HepG2 (cell line): ENCODE measurements around the gene SART1. TPM values are rescaled to one million over a fixed set of nuclear protein-coding genes. Genes with fewer than 3 reads are reported as not detected.

Experiments
- AGO2 ChIP-seq: fragments of 200-400 bp; formaldehyde crosslinking; optimal IDR thresholded peaks from 2 replicates; pipeline ENCODE3; 2017; ENCODE audit warnings: mild to moderate bottlenecking, low read depth, low read length, moderate library complexity
- ARNTL ChIP-seq: sonication (generic); formaldehyde crosslinking; IDR thresholded peaks from 2 replicates; pipeline ENCODE4 v1.4.0; 2020; ENCODE audit warnings: mild to moderate bottlenecking, missing genetic modification reagents
- CEBPB ChIP-seq: IDR thresholded peaks from 2 replicates; pipeline ENCODE4 v1.6.1; 2011; ENCODE audit warnings: low read depth, low read length, improper control_type of control experiment, borderline replicate concordance
- ETV5 ChIP-seq: IDR thresholded peaks from 2 replicates; pipeline ENCODE4 v1.6.1; 2018; ENCODE audit warnings: missing biosample characterization, missing genetic modification reagents, inconsistent platforms, borderline replicate concordance
- FOXK1 ChIP-seq: sonication (generic); formaldehyde crosslinking; IDR thresholded peaks from 2 replicates; pipeline ENCODE4 v1.4.0; 2020; ENCODE audit warnings: low read depth, missing genetic modification reagents, borderline replicate concordance
- KDM6A ChIP-seq: IDR thresholded peaks from 2 replicates; pipeline ENCODE4 v1.6.1; 2016; ENCODE audit warnings: low read depth
- LCORL ChIP-seq, 2 experiments: fragments of 450-650 bp in 1 of 2; sonication (generic) in 1 of 2; formaldehyde crosslinking in 1 of 2; IDR thresholded peaks; 2 replicates each; pipeline versions ENCODE4 v1.5.0 to v1.6.1; 2017 to 2020; ENCODE audit warnings: antibody characterized with exemption in 1 of 2, missing genetic modification reagents in 1 of 2
- MAFG ChIP-seq: sonication (generic); formaldehyde crosslinking; IDR thresholded peaks from 2 replicates; pipeline ENCODE4 v1.5.1; 2020; ENCODE audit warnings: mild to moderate bottlenecking, missing genetic modification reagents
- MIER3 ChIP-seq: IDR thresholded peaks from 2 replicates; pipeline ENCODE4 v1.6.1; 2016; ENCODE audit warnings: missing compliant biosample characterization, borderline replicate concordance
- PLRG1 ChIP-seq: fragments of 450-650 bp; conservative IDR thresholded peaks from 2 replicates; pipeline ENCODE4 v1.6.1; 2016
- POLR2AphosphoS2 ChIP-seq: IDR thresholded peaks from 2 replicates; pipeline ENCODE4 v1.6.1; 2011; ENCODE audit warnings: low read depth, low read length, improper control_type of control experiment
- RARG ChIP-seq: sonication (generic); formaldehyde crosslinking; IDR thresholded peaks from 2 replicates; pipeline ENCODE4 v1.4.0; 2020; ENCODE audit warnings: low read depth, mild to moderate bottlenecking, missing genetic modification reagents
- TBX2 ChIP-seq: sonication (generic); formaldehyde crosslinking; IDR thresholded peaks from 2 replicates; pipeline ENCODE4 v1.5.0; 2020; ENCODE audit warnings: missing genetic modification reagents, mild to moderate bottlenecking, borderline replicate concordance
- ZC3H13 ChIP-seq: sonication (generic); formaldehyde crosslinking; IDR thresholded peaks from 2 replicates; pipeline ENCODE4 v1.8.1; 2023; ENCODE audit warnings: mild to moderate bottlenecking, missing genetic modification reagents, moderate library complexity
- ZHX1 ChIP-seq: sonication (generic); formaldehyde crosslinking; IDR thresholded peaks from 2 replicates; pipeline ENCODE4 v1.8.1; 2022; ENCODE audit warnings: low read depth, mild to moderate bottlenecking, missing genetic modification reagents
- ZNF235 ChIP-seq: sonication (generic); formaldehyde crosslinking; IDR thresholded peaks from 2 replicates; pipeline ENCODE4 v1.8.1; 2023; ENCODE audit warnings: mild to moderate bottlenecking, missing genetic modification reagents, borderline replicate concordance
- ZNF414 ChIP-seq: sonication (generic); formaldehyde crosslinking; IDR thresholded peaks from 2 replicates; pipeline ENCODE4 v1.5.0; 2020; ENCODE audit warnings: missing genetic modification reagents
- ZNF432 ChIP-seq: sonication (generic); formaldehyde crosslinking; IDR thresholded peaks from 2 replicates; pipeline ENCODE4 v1.5.0; 2020; ENCODE audit warnings: missing genetic modification reagents, mild to moderate bottlenecking, borderline replicate concordance
- ZNF580 ChIP-seq: IDR thresholded peaks from 2 replicates; pipeline ENCODE4 v1.6.1; 2016; ENCODE audit warnings: low read depth, borderline replicate concordance
- ZSCAN21 ChIP-seq: sonication (generic); formaldehyde crosslinking; IDR thresholded peaks from 2 replicates; pipeline ENCODE4 v1.8.0; 2022; ENCODE audit warnings: mild to moderate bottlenecking, missing genetic modification reagents, moderate library complexity, borderline replicate concordance
- polyA plus RNA-seq, 8 experiments: library from polyadenylated mRNA; depleted of rRNA in 3 of 8; stranded (reverse) in 7 of 8; unstranded in 1 of 8; fragments of >200 nt; fragmentation: Illumina TruSeq in 4 of 8; extraction: Trizol in 4 of 8; gene quantifications; 2 replicates each; pipeline versions ENCODE4 v1.2.1 to v1.2.3, GENCODE V29; 2011 to 2016; ENCODE audit warnings: low read depth in 4 of 8, missing spikeins in 1 of 8, mixed read lengths in 1 of 8; ENCODE audit not compliant: insufficient read depth in 1 of 8
- total RNA-seq, 5 experiments: library from RNA; depleted of rRNA; stranded (reverse); fragments of >200 nt; fragmentation: Illumina TruSeq; extraction: Trizol; gene quantifications; 2 replicates each; pipeline ENCODE4 v1.2.3, GENCODE V29; 2016; ENCODE audit warnings: low read depth in 1 of 5
- TF ChIP-seq, protein P1 (sequence below): sonication (generic); formaldehyde crosslinking; IDR thresholded peaks from 2 replicates; pipeline ENCODE4 v1.4.0; 2020; ENCODE audit warnings: mild to moderate bottlenecking, low read depth, missing genetic modification reagents
- TF ChIP-seq, protein P2 (sequence below): sonication (generic); formaldehyde crosslinking; conservative IDR thresholded peaks from 2 replicates; pipeline ENCODE4 v1.8.0; 2022; ENCODE audit warnings: low read depth, missing genetic modification reagents

The SART1 gene
- total and polyA plus RNA-seq, 2 of the 13 experiments (the other 11 are each of a cell fraction or from before 2014, with no cell fraction given): 11.3 to 22.5 TPM

DNA sequence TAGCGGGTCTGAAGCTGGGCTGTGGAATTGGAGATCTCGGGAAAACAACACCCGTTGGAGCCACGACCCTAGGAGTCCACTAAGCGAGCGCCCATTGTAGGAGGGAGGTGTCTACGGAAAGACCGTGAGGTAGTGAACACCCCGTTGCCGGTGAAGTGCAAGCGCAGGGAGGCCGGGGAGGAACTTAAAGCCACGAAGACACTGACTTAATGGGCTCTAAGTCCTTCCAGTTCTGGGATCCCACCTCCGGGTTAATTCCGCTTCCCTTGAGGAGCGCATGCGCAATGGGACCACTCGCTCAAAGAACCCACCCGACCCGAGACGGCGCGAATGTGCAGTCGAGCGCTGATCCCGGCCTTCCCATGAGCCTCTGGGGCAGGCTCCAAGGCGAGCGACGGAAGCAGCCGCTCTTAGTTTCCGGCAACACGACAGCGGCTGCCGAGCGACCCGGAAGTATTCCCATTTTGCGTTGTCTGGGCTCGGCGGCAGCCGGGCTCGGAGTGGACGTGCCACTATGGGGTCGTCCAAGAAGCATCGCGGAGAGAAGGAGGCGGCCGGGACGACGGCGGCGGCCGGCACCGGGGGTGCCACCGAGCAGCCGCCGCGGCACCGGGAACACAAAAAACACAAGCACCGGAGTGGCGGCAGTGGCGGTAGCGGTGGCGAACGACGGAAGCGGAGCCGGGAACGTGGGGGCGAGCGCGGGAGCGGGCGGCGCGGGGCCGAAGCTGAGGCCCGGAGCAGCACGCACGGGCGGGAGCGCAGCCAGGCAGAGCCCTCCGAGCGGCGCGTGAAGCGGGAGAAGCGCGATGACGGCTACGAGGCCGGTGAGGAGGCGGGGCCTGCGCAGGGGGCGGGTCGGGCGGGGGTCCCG is at the start of gene SART1 (continued):
- TF ChIP-seq ZNF432 (CRISPR knock-in tag) (no peak), KDM6A (CRISPR knock-in tag) (no peak), MIER3 (CRISPR knock-in tag) (peak; percentile 83; the same call in 1 of the 2 replicates), RARG (CRISPR knock-in tag) (no peak), ZNF235 (CRISPR knock-in tag) (no peak), ZC3H13 (no peak), ETV5 (CRISPR knock-in tag) (peak; percentile 66; the same call in 1 of the 2 replicates), FOXK1 (CRISPR knock-in tag) (peak; percentile 99), MAFG (CRISPR knock-in tag) (no peak), ARNTL (CRISPR knock-in tag) (no peak; the same call in 1 of the 2 replicates), TBX2 (CRISPR knock-in tag) (peak; percentile 87), ZNF414 (CRISPR knock-in tag) (peak; percentile 84; the same call in 1 of the 2 replicates), LCORL (IDR thresholded peaks at IDR 0.05) (no peak), LCORL (CRISPR knock-in tag; IDR thresholded peaks at IDR 0.05) (peak; percentile 59; the same call in 1 of the 2 replicates), CEBPB (no peak), POLR2AphosphoS2 (no peak), ZSCAN21 (CRISPR knock-in tag) (0 out of 2 replicates have a peak, but pooled peaks have one; percentile 15), PLRG1 (no peak), ZNF580 (CRISPR knock-in tag) (peak; percentile 55; the same call in 1 of the 2 replicates), ZHX1 (CRISPR knock-in tag) (no peak), AGO2 (peak; percentile 87)
- TF ChIP-seq, protein P1, sequence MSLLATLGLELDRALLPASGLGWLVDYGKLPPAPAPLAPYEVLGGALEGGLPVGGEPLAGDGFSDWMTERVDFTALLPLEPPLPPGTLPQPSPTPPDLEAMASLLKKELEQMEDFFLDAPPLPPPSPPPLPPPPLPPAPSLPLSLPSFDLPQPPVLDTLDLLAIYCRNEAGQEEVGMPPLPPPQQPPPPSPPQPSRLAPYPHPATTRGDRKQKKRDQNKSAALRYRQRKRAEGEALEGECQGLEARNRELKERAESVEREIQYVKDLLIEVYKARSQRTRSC (CRISPR knock-in tag): no peak
- TF ChIP-seq, protein P2, sequence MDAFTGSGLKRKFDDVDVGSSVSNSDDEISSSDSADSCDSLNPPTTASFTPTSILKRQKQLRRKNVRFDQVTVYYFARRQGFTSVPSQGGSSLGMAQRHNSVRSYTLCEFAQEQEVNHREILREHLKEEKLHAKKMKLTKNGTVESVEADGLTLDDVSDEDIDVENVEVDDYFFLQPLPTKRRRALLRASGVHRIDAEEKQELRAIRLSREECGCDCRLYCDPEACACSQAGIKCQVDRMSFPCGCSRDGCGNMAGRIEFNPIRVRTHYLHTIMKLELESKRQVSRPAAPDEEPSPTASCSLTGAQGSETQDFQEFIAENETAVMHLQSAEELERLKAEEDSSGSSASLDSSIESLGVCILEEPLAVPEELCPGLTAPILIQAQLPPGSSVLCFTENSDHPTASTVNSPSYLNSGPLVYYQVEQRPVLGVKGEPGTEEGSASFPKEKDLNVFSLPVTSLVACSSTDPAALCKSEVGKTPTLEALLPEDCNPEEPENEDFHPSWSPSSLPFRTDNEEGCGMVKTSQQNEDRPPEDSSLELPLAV (CRISPR knock-in tag): no peak
